ENCODE measurements around the gene ZSCAN18.
A peak's percentile ranks its signal among the peaks of the same experiment; 100 is the strongest.

Gene ZSCAN18

GRCh38 chr19:58086825-58087710 lies 11.0 kb downstream of the ZSCAN18 start:
- DNase-seq (ENCODE audit: low read depth): no peak

GRCh38 chr19:58085348-58085875 lies 12.6 kb downstream of the ZSCAN18 start:
- DNase-seq (ENCODE audit: low read depth): no peak

GRCh38 chr19:58084596-58085347 lies 13.3 kb downstream of the ZSCAN18 start:
- DNase-seq (ENCODE audit: low read depth): no peak

- no peak for DNase-seq (ENCODE audit: low read depth)
Measured at GRCh38 chr19:58083021-58083420, 15.0 kb downstream of the ZSCAN18 start.

- no peak for DNase-seq (ENCODE audit: low read depth)
Measured at GRCh38 chr19:58079792-58080191, 18.2 kb downstream of the ZSCAN18 start.

GRCh38 chr19:58067240-58067912 lies 30.7 kb downstream of the ZSCAN18 start:
- no peak for DNase-seq (ENCODE audit: low read depth)

- no peak for DNase-seq (ENCODE audit: low read depth)
Measured at GRCh38 chr19:58063712-58064111, 34.3 kb downstream of the ZSCAN18 start.

- DNase-seq (ENCODE audit: low read depth): no peak
Measured at GRCh38 chr19:58060231-58060630, 37.8 kb downstream of the ZSCAN18 start.

- DNase-seq (ENCODE audit: low read depth): no peak
Measured at GRCh38 chr19:58059671-58060078, 38.4 kb downstream of the ZSCAN18 start.

GRCh38 chr19:58059003-58059670 lies 38.9 kb downstream of the ZSCAN18 start, which contains the start of gene ZNF135:
ZNF135 (plus strand) TSS chr19:58059282; CDS start chr19:58060003, 721 bp downstream.
- DNase-seq (ENCODE audit: low read depth): peak; percentile 42

GRCh38 chr19:58058467-58058866 lies 39.6 kb downstream of the ZSCAN18 start:
- no peak for DNase-seq (ENCODE audit: low read depth)

- no peak for DNase-seq (ENCODE audit: low read depth)
Measured at GRCh38 chr19:58056861-58057260, 41.2 kb downstream of the ZSCAN18 start.

GRCh38 chr19:58056261-58056660 lies 41.8 kb downstream of the ZSCAN18 start:
- no peak for DNase-seq (ENCODE audit: low read depth)

- no peak for DNase-seq (ENCODE audit: low read depth)
Measured at GRCh38 chr19:58054901-58055874, 42.8 kb downstream of the ZSCAN18 start.

GRCh38 chr19:58053480-58054156 lies 44.4 kb downstream of the ZSCAN18 start:
- DNase-seq (ENCODE audit: low read depth): no peak

- DNase-seq (ENCODE audit: low read depth): no peak
Measured at GRCh38 chr19:58052256-58052655, 45.8 kb downstream of the ZSCAN18 start.

GRCh38 chr19:58047672-58048071 lies 50.4 kb downstream of the ZSCAN18 start:
- no peak for DNase-seq (ENCODE audit: low read depth)

GRCh38 chr19:58046856-58047255 lies 51.2 kb downstream of the ZSCAN18 start:
- DNase-seq (ENCODE audit: low read depth): no peak

- DNase-seq (ENCODE audit: low read depth): no peak
Measured at GRCh38 chr19:58045411-58046050, 52.5 kb downstream of the ZSCAN18 start.
